ENCODE measurements around the gene PRAC1. TPM values are rescaled to one million over a fixed set of nuclear protein-coding genes. Genes with fewer than 3 reads are reported as not detected.
A peak's percentile ranks its signal among the peaks of the same experiment; 100 is the strongest.

The PRAC1 gene
- total and polyA plus RNA-seq, 2 donors (not counting 1 experiment from before 2014, with no cell fraction given) = not detected

GRCh38 chr17:48723423-48724250 lies 1.3 kb upstream of the PRAC1 start:
- ChIA-PET POLR2A (interaction anchor here (0.6 kb wide), 1 partner anchor 274 kb away, joined by 9 read pairs; the partner anchor contains the start of gene IGF2BP1), CTCF (interaction anchor here (0.6 to 2.9 kb wide), 24 partner anchors 8 to 161 kb away, joined by 3 to 21 read pairs (median 4); no protein-coding TSS in a partner anchor)
- DNase-seq (peak; percentile 54), ATAC-seq (ENCODE audit: low read depth) (no peak)
- Histone ChIP-seq H3K27me3 (replicated peaks in 1 of 4; ENCODE audit: control extremely low read depth in 1 of 4, control insufficient read depth in 3 of 4, insufficient read depth in 4 of 4, low read length in 3 of 4) (peaks cover 0 to 100% (median 91%) of the 10 kb centered on the region in 4 experiments), H3K79me2 (ENCODE audit: control insufficient read depth, insufficient read depth, low read length) (no peaks in the 10 kb centered on the region), H3K27ac (ENCODE audit: low read length in 2 of 2) (no peak overlapping the region), H3K4me1 (ENCODE audit: control insufficient read depth in 2 of 2, insufficient read depth in 2 of 2, low read length in 2 of 2) (peaks cover 52 to 77% of the 10 kb centered on the region in 2 donors), H3K9me3 (ENCODE audit: control extremely low read depth in 1 of 3, control insufficient read depth in 2 of 3, insufficient read depth in 1 of 3, low read length in 2 of 3) (peaks cover 2 to 85% (median 11%) of the 10 kb centered on the region in 3 donors), H3K4me3 (ENCODE audit: control extremely low read depth in 1 of 5, extremely low read depth in 1 of 5, insufficient read depth in 1 of 5, low read depth in 2 of 5, low read length in 4 of 5) (peak overlapping the region in 2 of 5 experiments; percentile 17 to 18), H3K4me2 (replicated peaks; ENCODE audit: low read depth, low read length, poor library complexity, severe bottlenecking) (peak overlapping the region; percentile 54), H2AFZ (ENCODE audit: insufficient read depth, low read depth, low read length, poor library complexity, severe bottlenecking) (no peak overlapping the region), H3K9ac (ENCODE audit: low read length) (no peak overlapping the region), H4K20me1 (ENCODE audit: control insufficient read depth, insufficient read depth, low read length, poor library complexity, severe bottlenecking) (no peaks in the 10 kb centered on the region), H3K36me3 (replicated peaks in 1 of 2; ENCODE audit: control extremely low read depth in 1 of 2, control insufficient read depth in 1 of 2, extremely low read depth in 1 of 2, insufficient read depth in 2 of 2, low read length in 1 of 2) (no peaks in the 10 kb centered on the region)
- H3K27me3 Mint-ChIP-seq = peaks cover 80% of the 10 kb centered on the region
- intact Hi-C loops (cut with micrococcal nuclease) = loop anchor here (1.0 to 10.0 kb wide), 3 partner anchors 23 to 271 kb away; partner anchors contain the start of gene IGF2BP1
- H3K9me3 Mint-ChIP-seq (ENCODE audit: insufficient read depth) = no peaks in the 10 kb centered on the region
- TF ChIP-seq EZH2 (IDR thresholded peaks at IDR 0.05; ENCODE audit: borderline replicate concordance, insufficient read depth, low read depth, low read length, poor library complexity, severe bottlenecking) (no peak), CTCF (IDR thresholded peaks at IDR 0.05) (no peak)
- peak overlapping the region; percentile 69 for H3K27ac Mint-ChIP-seq
- peaks cover 36% of the 10 kb centered on the region for H3K4me1 Mint-ChIP-seq
- 8% methylated on average over 36 of the region's 42 CpGs for WGBS (ENCODE audit: insufficient coverage)
- peak overlapping the region; percentile 62 for H3K4me3 Mint-ChIP-seq
